ENCODE measurements around the gene SPHKAP. TPM values are rescaled to one million over a fixed set of nuclear protein-coding genes. Genes with fewer than 3 reads are reported as not detected.

SPHKAP gene
- total and polyA plus RNA-seq, 2 of the 4 experiments (the other 2 are of a cell fraction): not detected

- Histone ChIP-seq H3K9me3 (ENCODE audit: control insufficient read depth, insufficient read depth, low read length) (peaks cover 14% of the 10 kb centered on the region), H3K14ac (replicated peaks; ENCODE audit: low read depth, low read length) (no peak overlapping the region), H3K4me2 (ENCODE audit: low read depth, low read length) (no peak overlapping the region), H4K8ac (ENCODE audit: low read depth in 2 of 2, low read length in 2 of 2) (no peak overlapping the region), H4K91ac (ENCODE audit: insufficient read depth, low read depth, low read length) (no peak overlapping the region), H3K9me1 (ENCODE audit: insufficient read depth, low read length) (no peaks in the 10 kb centered on the region), H3K27me3 (ENCODE audit: control insufficient read depth, insufficient read depth, low read length) (no peaks in the 10 kb centered on the region), H3K4me3 (ENCODE audit: insufficient read depth, low read depth, low read length) (no peak overlapping the region), H3K23ac (ENCODE audit: low read depth, low read length) (no peak overlapping the region), H4K20me1 (ENCODE audit: insufficient read depth, low read length) (no peaks in the 10 kb centered on the region), H2AK5ac (ENCODE audit: low read depth, low read length) (no peak overlapping the region), H3K56ac (ENCODE audit: extremely low read depth, insufficient read depth, low read length) (no peak overlapping the region), H2AK9ac (replicated peaks; ENCODE audit: low read depth, low read length, poor library complexity) (no peak overlapping the region), H2BK5ac (ENCODE audit: low read depth, low read length, poor library complexity, severe bottlenecking) (no peak overlapping the region), H4K5ac (ENCODE audit: low read depth, low read length) (no peak overlapping the region), H3K9ac (ENCODE audit: low read depth, low read length) (no peak overlapping the region), H2BK15ac (ENCODE audit: low read depth, low read length) (no peak overlapping the region), H3K27ac (ENCODE audit: insufficient read depth, low read length) (no peak overlapping the region), H3K36me3 (ENCODE audit: control insufficient read depth, insufficient read depth, low read length) (no peaks in the 10 kb centered on the region), H2AFZ (replicated peaks; ENCODE audit: low read length, poor library complexity) (no peak overlapping the region), H3K79me1 (ENCODE audit: low read depth in 1 of 2, low read length in 2 of 2) (no peaks in the 10 kb centered on the region), H3K4ac (ENCODE audit: low read depth, low read length) (no peak overlapping the region), H3K4me1 (ENCODE audit: control insufficient read depth, insufficient read depth, low read length) (no peaks in the 10 kb centered on the region), H2BK20ac (ENCODE audit: low read depth, low read length) (no peak overlapping the region), H2BK120ac (ENCODE audit: low read depth, low read length) (no peak overlapping the region), H3K18ac (ENCODE audit: low read depth, low read length) (no peak overlapping the region)
- intact Hi-C loops (cut with micrococcal nuclease): no loop called here
- POLR2A ChIA-PET (ENCODE audit: unreplicated experiment): no interaction called here
- TF ChIP-seq USF2 (IDR thresholded peaks at IDR 0.05; ENCODE audit: low read depth, low read length) (no peak), MAZ (IDR thresholded peaks at IDR 0.05; ENCODE audit: borderline replicate concordance, low read depth, low read length) (no peak), MAFK (IDR thresholded peaks at IDR 0.05; ENCODE audit: low read depth, low read length) (no peak), POLR2A (IDR thresholded peaks at IDR 0.05; ENCODE audit: low read depth, low read length) (no peak), MXI1 (IDR thresholded peaks at IDR 0.05; ENCODE audit: borderline replicate concordance, low read depth, low read length) (no peak), BHLHE40 (IDR thresholded peaks at IDR 0.05; ENCODE audit: low read depth, low read length) (no peak), RAD21 (IDR thresholded peaks at IDR 0.05; ENCODE audit: low read length) (no peak), ELK1 (IDR thresholded peaks at IDR 0.05; ENCODE audit: borderline replicate concordance, low read depth, low read length) (no peak), RCOR1 (IDR thresholded peaks at IDR 0.05; ENCODE audit: insufficient replicate concordance, low read length) (no peak), FOS (IDR thresholded peaks at IDR 0.05; ENCODE audit: low read depth, low read length) (no peak), SMC3 (IDR thresholded peaks at IDR 0.05; ENCODE audit: low read depth, low read length) (no peak)
- DNase-seq (no peak), ATAC-seq (ENCODE audit: low read depth) (no peak)
- WGBS, 2 experiments (ENCODE audit: extremely low coverage in 2 of 2, insufficient read length in 1 of 2): no CpG with 5 or more reads among the region's 2 CpGs
- dilution Hi-C loops (cut with HindIII; ENCODE audit: low sequenced_read_pairs, unreplicated experiment): no loop called here
- CTCF ChIA-PET: interaction anchor here (0.6 kb wide), 1 partner anchor 25 kb away, joined by 3 read pairs; no protein-coding TSS in a partner anchor
- in situ Hi-C loops (cut with MboI; ENCODE audit: low sequenced_read_pairs): no loop called here
- BruUV-seq (replicated peaks): no TSS peak
Measured at GRCh38 chr2:228118940-228119339, 62.5 kb downstream of the SPHKAP start.

Data from IMR-90 (cell line).